ENCODE results near the gene ACBD6.

The ACBD6 gene

DNA sequence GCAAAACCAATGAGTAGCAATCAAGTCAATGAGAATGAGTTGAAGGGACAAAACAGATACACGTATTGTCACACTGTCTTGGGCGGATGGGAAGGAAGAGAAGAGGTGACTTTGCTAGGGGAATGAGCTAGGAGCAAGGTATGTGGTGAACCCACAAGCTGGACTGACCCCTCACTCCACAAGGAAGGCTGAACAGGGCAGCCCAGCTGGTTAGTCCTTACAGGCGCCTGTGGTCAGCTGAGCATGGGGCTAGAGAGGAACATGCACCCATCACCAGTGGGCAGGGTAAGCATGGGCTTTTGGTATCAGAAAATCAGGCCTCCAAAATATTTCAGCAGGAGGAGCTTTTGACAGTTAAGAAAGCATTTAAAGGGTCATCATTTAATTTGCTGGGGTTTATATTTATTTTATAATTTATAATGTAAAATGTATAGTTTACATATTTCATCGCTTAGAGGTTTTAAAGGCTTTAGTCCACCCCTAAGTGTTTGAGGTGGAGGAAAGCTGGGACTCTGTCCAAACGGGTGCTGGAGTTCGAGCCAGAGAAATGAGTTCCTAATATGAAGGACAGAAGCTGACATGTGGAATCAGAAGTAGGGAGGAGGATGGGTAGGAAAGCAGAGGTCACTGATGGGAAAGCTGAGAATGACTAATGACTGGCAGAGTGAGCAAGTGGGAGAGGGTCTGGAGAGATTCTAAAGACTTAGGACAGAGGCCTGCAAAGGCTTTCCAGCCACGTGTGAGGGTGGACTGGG, 22.0 kb upstream of the ACBD6 start:
- no peaks in the 10 kb centered on the region for H3K4me1 ChIP-seq (ENCODE audit: control insufficient read depth in 1 of 2, insufficient read depth in 2 of 2, low read length in 2 of 2)
- H3K27ac ChIP-seq (ENCODE audit: low read length) = no peak overlapping the region

DNA sequence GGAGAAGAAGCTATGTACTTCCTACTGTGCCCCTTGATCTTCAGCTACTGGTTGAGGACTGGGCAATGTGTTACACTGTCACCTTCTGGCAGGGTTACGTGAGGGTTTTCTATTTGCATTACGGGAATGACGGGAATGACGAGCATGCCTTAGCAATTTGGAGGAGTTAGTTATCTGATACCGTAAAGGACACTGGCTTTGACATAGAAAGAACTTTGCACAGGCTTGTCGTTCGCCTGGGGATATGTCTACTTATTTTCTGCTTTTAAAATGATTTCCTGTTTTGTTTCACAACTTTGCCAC, 19.8 kb upstream of the ACBD6 start:
- Histone ChIP-seq H3K9me3 (ENCODE audit: control insufficient read depth in 1 of 2, low read length in 2 of 2) (no peaks in the 10 kb centered on the region), H3K4me1 (ENCODE audit: control insufficient read depth in 1 of 2, insufficient read depth in 2 of 2, low read length in 2 of 2) (no peaks in the 10 kb centered on the region), H3K36me3 (ENCODE audit: control insufficient read depth in 1 of 2, insufficient read depth in 2 of 2, low read length in 2 of 2) (no peaks in the 10 kb centered on the region), H3K27me3 (ENCODE audit: low read depth, low read length) (no peaks in the 10 kb centered on the region), H3K4me3 (ENCODE audit: low read depth in 1 of 2, low read length in 2 of 2) (no peak overlapping the region), H3K27ac (ENCODE audit: low read length) (no peak overlapping the region)

More for the DNA sequence above, 22.0 kb upstream of the ACBD6 start:
- Histone ChIP-seq H3K27me3 (ENCODE audit: low read depth, low read length) (no peaks in the 10 kb centered on the region), H3K36me3 (ENCODE audit: control insufficient read depth in 1 of 2, insufficient read depth in 2 of 2, low read length in 2 of 2) (no peaks in the 10 kb centered on the region), H3K4me3 (ENCODE audit: low read depth in 1 of 2, low read length in 2 of 2) (no peak overlapping the region), H3K9me3 (ENCODE audit: control insufficient read depth in 1 of 2, low read length in 2 of 2) (no peaks in the 10 kb centered on the region)

- no peak overlapping the region for H3K4me3 ChIP-seq (ENCODE audit: low read depth in 1 of 2, low read length in 2 of 2)
- H3K4me1 ChIP-seq (ENCODE audit: control insufficient read depth in 1 of 2, insufficient read depth in 2 of 2, low read length in 2 of 2) = peaks cover 0 to under 1% of the 10 kb centered on the region in 2 donors
- H3K36me3 ChIP-seq (ENCODE audit: control insufficient read depth in 1 of 2, insufficient read depth in 2 of 2, low read length in 2 of 2) = no peaks in the 10 kb centered on the region
- H3K27me3 ChIP-seq (ENCODE audit: low read depth, low read length) = no peaks in the 10 kb centered on the region
- H3K9me3 ChIP-seq (ENCODE audit: control insufficient read depth in 1 of 2, low read length in 2 of 2) = no peaks in the 10 kb centered on the region
- no peak overlapping the region for H3K27ac ChIP-seq (ENCODE audit: low read length)
Observed at GRCh38 chr1:180521474-180522212, 19.3 kb upstream of the ACBD6 start.

GRCh38 chr1:180519846-180520245, 17.5 kb upstream of the ACBD6 start:
- no peaks in the 10 kb centered on the region for H3K36me3 ChIP-seq (ENCODE audit: control insufficient read depth in 1 of 2, insufficient read depth in 2 of 2, low read length in 2 of 2)
- peaks cover 0 to 7% of the 10 kb centered on the region in 2 donors for H3K4me1 ChIP-seq (ENCODE audit: control insufficient read depth in 1 of 2, insufficient read depth in 2 of 2, low read length in 2 of 2)
- no peaks in the 10 kb centered on the region for H3K27me3 ChIP-seq (ENCODE audit: low read depth, low read length)
- H3K4me3 ChIP-seq (ENCODE audit: low read depth in 1 of 2, low read length in 2 of 2) = no peak overlapping the region
- H3K27ac ChIP-seq (ENCODE audit: low read length) = no peak overlapping the region
- no peaks in the 10 kb centered on the region for H3K9me3 ChIP-seq (ENCODE audit: control insufficient read depth in 1 of 2, low read length in 2 of 2)

- no peak overlapping the region for H3K27ac ChIP-seq (ENCODE audit: low read length)
- no peak overlapping the region for H3K4me3 ChIP-seq (ENCODE audit: low read depth in 1 of 2, low read length in 2 of 2)
- H3K27me3 ChIP-seq (ENCODE audit: low read depth, low read length) = no peaks in the 10 kb centered on the region
- H3K36me3 ChIP-seq (ENCODE audit: control insufficient read depth in 1 of 2, insufficient read depth in 2 of 2, low read length in 2 of 2) = no peaks in the 10 kb centered on the region
- H3K4me1 ChIP-seq (ENCODE audit: control insufficient read depth in 1 of 2, insufficient read depth in 2 of 2, low read length in 2 of 2) = peaks cover 0 to 7% of the 10 kb centered on the region in 2 donors
- no peaks in the 10 kb centered on the region for H3K9me3 ChIP-seq (ENCODE audit: control insufficient read depth in 1 of 2, low read length in 2 of 2)
Observed at GRCh38 chr1:180515857-180516388, 13.5 kb upstream of the ACBD6 start.

- Histone ChIP-seq H3K27ac (ENCODE audit: low read length) (no peak overlapping the region), H3K36me3 (ENCODE audit: control insufficient read depth in 1 of 2, insufficient read depth in 2 of 2, low read length in 2 of 2) (no peaks in the 10 kb centered on the region), H3K4me1 (ENCODE audit: control insufficient read depth in 1 of 2, insufficient read depth in 2 of 2, low read length in 2 of 2) (peaks cover 0 to 7% of the 10 kb centered on the region in 2 donors), H3K27me3 (ENCODE audit: low read depth, low read length) (no peaks in the 10 kb centered on the region), H3K4me3 (ENCODE audit: low read depth in 1 of 2, low read length in 2 of 2) (no peak overlapping the region), H3K9me3 (ENCODE audit: control insufficient read depth in 1 of 2, low read length in 2 of 2) (no peaks in the 10 kb centered on the region)
Observed at GRCh38 chr1:180515364-180515763, 13.0 kb upstream of the ACBD6 start.

GRCh38 chr1:180513531-180513930, 11.2 kb upstream of the ACBD6 start:
- no peak overlapping the region for H3K4me3 ChIP-seq (ENCODE audit: low read depth in 1 of 2, low read length in 2 of 2)
- H3K4me1 ChIP-seq (ENCODE audit: control insufficient read depth in 1 of 2, insufficient read depth in 2 of 2, low read length in 2 of 2) = peaks cover 0 to 7% of the 10 kb centered on the region in 2 donors
- no peak overlapping the region for H3K27ac ChIP-seq (ENCODE audit: low read length)
- no peaks in the 10 kb centered on the region for H3K27me3 ChIP-seq (ENCODE audit: low read depth, low read length)
- H3K9me3 ChIP-seq (ENCODE audit: control insufficient read depth in 1 of 2, low read length in 2 of 2) = no peaks in the 10 kb centered on the region
- no peaks in the 10 kb centered on the region for H3K36me3 ChIP-seq (ENCODE audit: control insufficient read depth in 1 of 2, insufficient read depth in 2 of 2, low read length in 2 of 2)

DNA sequence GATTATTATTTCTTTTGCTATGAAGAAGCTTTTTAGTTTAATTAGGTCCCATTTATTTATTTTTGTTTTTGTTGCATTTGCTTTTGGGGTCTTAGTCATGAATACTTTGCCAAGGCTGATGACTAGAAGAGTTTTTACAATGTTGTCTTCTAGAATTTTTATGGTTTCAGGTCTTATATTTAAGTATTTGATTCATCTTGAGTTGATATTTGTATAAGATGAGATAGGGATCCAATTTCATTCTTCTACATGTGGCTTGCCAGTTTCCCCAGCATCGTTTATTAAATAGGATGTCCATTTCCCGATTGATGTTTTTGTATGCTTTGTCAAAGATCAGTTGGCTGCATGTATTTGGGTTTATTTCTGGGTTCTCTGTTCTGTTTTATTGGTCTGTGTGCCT, 8.5 kb upstream of the ACBD6 start:
- H3K9me3 ChIP-seq (ENCODE audit: control insufficient read depth in 1 of 2, low read length in 2 of 2) = no peaks in the 10 kb centered on the region
- no peak overlapping the region for H3K4me3 ChIP-seq (ENCODE audit: low read depth in 1 of 2, low read length in 2 of 2)
- H3K27me3 ChIP-seq (ENCODE audit: low read depth, low read length) = no peaks in the 10 kb centered on the region
- H3K36me3 ChIP-seq (ENCODE audit: control insufficient read depth in 1 of 2, insufficient read depth in 2 of 2, low read length in 2 of 2) = no peaks in the 10 kb centered on the region
- no peak overlapping the region for H3K27ac ChIP-seq (ENCODE audit: low read length)
- no peaks in the 10 kb centered on the region for H3K4me1 ChIP-seq (ENCODE audit: control insufficient read depth in 1 of 2, insufficient read depth in 2 of 2, low read length in 2 of 2)

DNA sequence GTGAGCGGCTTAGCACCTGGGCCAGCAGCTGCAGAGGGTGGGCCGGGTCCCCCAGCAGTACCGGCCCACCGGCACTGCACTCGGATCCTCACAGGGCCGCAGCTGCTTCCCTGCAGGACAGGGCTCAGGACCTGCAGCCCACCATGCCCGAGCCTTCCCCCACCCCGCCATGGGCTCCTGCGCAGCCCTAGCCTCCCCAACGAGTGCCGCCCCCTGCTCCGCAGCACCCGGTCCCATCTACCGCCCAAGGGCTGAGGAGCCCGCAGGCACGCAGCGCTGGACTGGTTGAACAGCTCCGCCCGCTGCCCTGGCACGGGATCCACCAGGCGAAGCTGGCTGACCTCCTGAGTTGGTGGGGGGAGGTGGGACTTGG, 6.3 kb upstream of the ACBD6 start:
- Histone ChIP-seq H3K27ac (ENCODE audit: low read length) (no peak overlapping the region), H3K4me1 (ENCODE audit: control insufficient read depth in 1 of 2, insufficient read depth in 2 of 2, low read length in 2 of 2) (no peaks in the 10 kb centered on the region), H3K27me3 (ENCODE audit: low read depth, low read length) (no peaks in the 10 kb centered on the region), H3K9me3 (ENCODE audit: control insufficient read depth in 1 of 2, low read length in 2 of 2) (no peaks in the 10 kb centered on the region), H3K4me3 (ENCODE audit: low read depth in 1 of 2, low read length in 2 of 2) (no peak overlapping the region), H3K36me3 (ENCODE audit: control insufficient read depth in 1 of 2, insufficient read depth in 2 of 2, low read length in 2 of 2) (no peaks in the 10 kb centered on the region)

DNA sequence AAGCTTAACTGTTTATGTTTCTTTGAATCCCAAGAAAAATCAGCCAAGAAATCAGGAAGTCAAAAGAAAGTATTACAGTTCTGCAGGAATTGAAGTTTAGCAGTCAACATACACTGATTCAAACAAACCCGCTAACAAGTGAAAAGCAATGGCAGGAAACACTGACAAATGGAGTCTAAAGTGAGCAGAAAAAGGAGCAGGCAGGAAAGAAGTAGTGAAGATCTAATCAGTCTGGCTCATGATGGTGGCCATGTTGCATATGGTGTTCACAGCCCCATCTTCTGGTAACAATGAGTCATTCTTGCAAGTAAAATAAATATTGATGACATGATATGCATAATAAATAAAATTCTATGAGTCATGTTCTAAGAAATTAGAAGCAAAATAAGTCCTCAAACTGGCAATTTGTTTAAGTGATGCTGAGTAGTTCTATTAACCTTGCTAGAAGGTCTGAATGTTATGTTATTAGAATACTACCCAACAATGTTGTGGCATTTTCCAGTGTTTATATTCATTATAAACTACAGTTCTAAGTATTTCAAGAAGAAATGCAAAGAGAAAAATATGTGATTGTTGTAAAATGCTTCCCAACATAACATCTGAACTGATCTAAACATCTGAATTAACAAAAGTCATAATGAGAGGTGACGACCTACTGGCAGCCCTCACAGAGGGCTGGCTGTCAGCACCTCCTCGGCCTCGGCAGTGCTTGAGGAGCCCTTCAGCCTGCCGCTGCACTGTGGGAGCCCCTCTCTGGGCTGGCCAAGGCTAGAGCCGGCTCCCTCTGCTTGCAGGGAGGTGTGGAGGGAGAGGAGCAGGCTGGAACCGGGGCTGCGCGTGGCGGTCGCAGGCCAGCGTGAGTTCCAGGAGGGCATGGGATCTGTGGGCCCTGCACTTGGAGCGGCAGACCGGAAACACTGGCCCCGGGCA, 5.7 kb upstream of the ACBD6 start:
- no peaks in the 10 kb centered on the region for H3K9me3 ChIP-seq (ENCODE audit: control insufficient read depth in 1 of 2, low read length in 2 of 2)
- no peaks in the 10 kb centered on the region for H3K36me3 ChIP-seq (ENCODE audit: control insufficient read depth in 1 of 2, insufficient read depth in 2 of 2, low read length in 2 of 2)
- H3K4me1 ChIP-seq (ENCODE audit: control insufficient read depth in 1 of 2, insufficient read depth in 2 of 2, low read length in 2 of 2) = no peaks in the 10 kb centered on the region
- no peak overlapping the region for H3K4me3 ChIP-seq (ENCODE audit: low read depth in 1 of 2, low read length in 2 of 2)
- no peaks in the 10 kb centered on the region for H3K27me3 ChIP-seq (ENCODE audit: low read depth, low read length)
- no peak overlapping the region for H3K27ac ChIP-seq (ENCODE audit: low read length)

DNA sequence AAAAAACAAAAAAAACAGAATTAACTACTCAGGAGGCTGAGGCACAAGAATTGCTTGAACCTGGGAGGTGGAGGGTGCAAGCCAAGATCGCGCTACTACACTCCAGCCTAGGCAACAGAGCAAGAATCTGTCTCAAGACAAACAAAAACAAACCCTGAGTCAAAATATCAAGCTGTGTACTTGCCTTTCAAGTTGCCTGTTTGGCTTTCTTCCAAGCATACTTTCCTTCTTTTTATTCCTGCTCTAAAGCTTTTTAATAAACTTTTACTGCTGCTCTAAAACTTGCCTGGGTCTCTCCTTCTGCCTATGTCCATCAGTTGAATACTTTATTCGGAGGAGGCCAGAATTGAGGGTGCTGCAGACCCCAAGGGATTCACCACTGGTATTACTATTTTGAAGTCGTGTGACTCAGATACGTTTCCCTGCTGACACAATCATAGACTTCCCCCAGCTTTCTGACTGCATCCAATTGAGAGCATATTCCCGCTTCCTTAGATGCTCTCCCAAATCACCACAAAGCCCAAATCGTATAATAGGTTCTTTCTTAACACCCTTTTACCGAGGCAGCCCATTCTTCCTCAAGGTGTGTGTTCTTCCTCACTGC, 3.5 kb upstream of the ACBD6 start:
- no peaks in the 10 kb centered on the region for H3K9me3 ChIP-seq (ENCODE audit: control insufficient read depth in 1 of 2, low read length in 2 of 2)
- H3K4me1 ChIP-seq (ENCODE audit: control insufficient read depth in 1 of 2, insufficient read depth in 2 of 2, low read length in 2 of 2) = peaks cover 0 to 10% of the 10 kb centered on the region in 2 donors
- H3K36me3 ChIP-seq (ENCODE audit: control insufficient read depth in 1 of 2, insufficient read depth in 2 of 2, low read length in 2 of 2) = peaks cover 0 to 9% of the 10 kb centered on the region in 2 donors
- H3K27ac ChIP-seq (ENCODE audit: low read length) = no peak overlapping the region
- no peaks in the 10 kb centered on the region for H3K27me3 ChIP-seq (ENCODE audit: low read depth, low read length)
- no peak overlapping the region for H3K4me3 ChIP-seq (ENCODE audit: low read depth in 1 of 2, low read length in 2 of 2)
